Keratinocyte (primary cell): Measurements from ENCODE around the gene SLAMF1. TPM values are rescaled to one million over a fixed set of nuclear protein-coding genes. Genes with fewer than 3 reads are reported as not detected.

Experiments
- DNase-seq: peaks from one replicate; pipeline ENCODE4 v3.0.0-alpha.2; 2011; ENCODE audit warnings: low read depth, missing footprints, low spot score
- FAIRE-seq: peaks from 2 replicates; lab custom pipeline; 2011; peaks lifted over from hg19 to GRCh38; lab: Jason Lieb, UNC
- H2AFZ ChIP-seq: 2 replicates; pipeline ENCODE4 v1.6.0; 2012; ENCODE audit warnings: low read length, control low read depth, inconsistent platforms; ENCODE audit not compliant: control insufficient read depth
- H3K27ac ChIP-seq: 2 replicates; pipeline ENCODE4 v1.5.1; 2011; ENCODE audit warnings: low read length; ENCODE audit not compliant: control insufficient read depth, insufficient read depth
- H3K27me3 ChIP-seq: 3 replicates; pipeline ENCODE4 v1.6.0; 2011; ENCODE audit warnings: low read length; ENCODE audit not compliant: control insufficient read depth, insufficient read depth; ENCODE audit errors: extremely low read depth
- H3K36me3 ChIP-seq, 2 experiments: 2 replicates in 1 of 2; 3 replicates in 1 of 2; pipeline ENCODE4 v1.5.1; 2011; ENCODE audit warnings: low read length in 2 of 2, mild to moderate bottlenecking in 1 of 2; ENCODE audit not compliant: control insufficient read depth in 2 of 2, insufficient read depth in 2 of 2; ENCODE audit errors: extremely low read depth in 1 of 2
- H3K4me1 ChIP-seq: 3 replicates; pipeline ENCODE4 v1.5.1; 2011; ENCODE audit warnings: low read length; ENCODE audit not compliant: control insufficient read depth, insufficient read depth; ENCODE audit errors: extremely low read depth
- H3K4me2 ChIP-seq: 3 replicates; pipeline ENCODE4 v1.6.0; 2011; ENCODE audit warnings: low read depth, low read length; ENCODE audit not compliant: control insufficient read depth, insufficient read depth; ENCODE audit errors: extremely low read depth
- H3K4me3 ChIP-seq, 3 experiments: fragments of 200-600 bp in 1 of 3; sonication (generic) in 1 of 3; 2 replicates in 2 of 3; 3 replicates in 1 of 3; pipeline ENCODE4 v1.5.1; 2011 to 2016; ENCODE audit warnings: low read length in 3 of 3, mild to moderate bottlenecking in 3 of 3, control low read depth in 2 of 3, inconsistent platforms in 1 of 3, low read depth in 1 of 3, mixed read lengths in 1 of 3, mixed run types in 1 of 3, moderate library complexity in 1 of 3; ENCODE audit not compliant: control insufficient read depth in 2 of 3, insufficient read depth in 2 of 3; ENCODE audit errors: extremely low read depth in 1 of 3
- H3K79me2 ChIP-seq: 2 replicates; pipeline ENCODE4 v1.6.0; 2012; ENCODE audit warnings: low read length; ENCODE audit not compliant: control insufficient read depth, insufficient read depth
- H3K9ac ChIP-seq: 3 replicates; pipeline ENCODE4 v1.6.0; 2011; ENCODE audit warnings: low read length; ENCODE audit not compliant: control insufficient read depth, insufficient read depth; ENCODE audit errors: extremely low read depth
- H3K9me1 ChIP-seq: 3 replicates; pipeline ENCODE4 v1.6.0; 2011; ENCODE audit warnings: low read length; ENCODE audit not compliant: control insufficient read depth, insufficient read depth; ENCODE audit errors: extremely low read depth
- H3K9me3 ChIP-seq: 2 replicates; pipeline ENCODE4 v1.5.1; 2012; ENCODE audit warnings: low read depth, low read length; ENCODE audit not compliant: control insufficient read depth
- H4K20me1 ChIP-seq: 3 replicates; pipeline ENCODE4 v1.6.0; 2011; ENCODE audit warnings: low read length; ENCODE audit not compliant: control insufficient read depth, insufficient read depth; ENCODE audit errors: extremely low read depth
- EZH2 ChIP-seq: IDR thresholded peaks from one replicate; pipeline ENCODE4 v1.6.1; 2012; ENCODE audit warnings: inconsistent platforms, mild to moderate bottlenecking, low read length, moderate library complexity
- dilution Hi-C: fragments of 300-500 bp; cut with MboI; formaldehyde crosslinking; loops from one replicate; pipeline ENCODE4 v1.7.0; 2020; ENCODE audit warnings: low sequenced_read_pairs; ENCODE audit not compliant: extremely low pct_ligation_motif_present
- polyA plus RNA-seq, 5 experiments: library from polyadenylated mRNA; depleted of rRNA in 3 of 5; stranded (reverse) in 3 of 5; stranded (forward) in 1 of 5; unstranded in 1 of 5; fragments of >200 nt; gene quantifications; 1 replicate in 1 of 5; 2 replicates in 3 of 5; 3 replicates in 1 of 5; pipeline versions ENCODE4 v1.2.1 to v1.2.3, GENCODE V29; 2011 to 2012; ENCODE audit warnings: missing spikeins in 2 of 5, low read depth in 1 of 5, low replicate concordance in 1 of 5
- TF ChIP-seq, protein P1 (sequence below), 3 experiments: IDR thresholded peaks in 1 of 3; conservative IDR thresholded peaks in 1 of 3; optimal IDR thresholded peaks in 1 of 3; 2 replicates in 2 of 3; 3 replicates in 1 of 3; pipeline versions ENCODE3 to v1.5.1; 2011; ENCODE audit warnings: low read length in 3 of 3, mild to moderate bottlenecking in 3 of 3, moderate library complexity in 2 of 3, control low read depth in 1 of 3, inconsistent platforms in 1 of 3; ENCODE audit not compliant: insufficient read depth in 2 of 3; ENCODE audit errors: extremely low read depth in 1 of 3

SLAMF1 gene
- polyA plus RNA-seq, 1 donor (not counting 4 experiments of a cell fraction or from before 2014, with no cell fraction given), result not detected

GRCh38 chr1:160622501-160623226 is 24.2 kb downstream of the SLAMF1 start:
- Histone ChIP-seq H3K36me3 (no peaks in the 10 kb centered on the region), H3K9me1 (no peaks in the 10 kb centered on the region), H3K27ac (no peak overlapping the region), H3K79me2 (no peaks in the 10 kb centered on the region), H3K9me3 (no peaks in the 10 kb centered on the region), H3K9ac (no peak overlapping the region), H3K4me3 (no peak overlapping the region), H4K20me1 (no peaks in the 10 kb centered on the region), H3K4me1 (no peaks in the 10 kb centered on the region), H3K27me3 (peaks cover 10% of the 10 kb centered on the region), H3K4me2 (no peak overlapping the region), H2AFZ (no peak overlapping the region)
- TF ChIP-seq EZH2, result no peak
- dilution Hi-C loops, result loop anchor here (25.0 kb wide), 1 partner anchor 185 kb away; no protein-coding TSS in a partner anchor
- FAIRE-seq (no peak), DNase-seq (no peak)

DNA sequence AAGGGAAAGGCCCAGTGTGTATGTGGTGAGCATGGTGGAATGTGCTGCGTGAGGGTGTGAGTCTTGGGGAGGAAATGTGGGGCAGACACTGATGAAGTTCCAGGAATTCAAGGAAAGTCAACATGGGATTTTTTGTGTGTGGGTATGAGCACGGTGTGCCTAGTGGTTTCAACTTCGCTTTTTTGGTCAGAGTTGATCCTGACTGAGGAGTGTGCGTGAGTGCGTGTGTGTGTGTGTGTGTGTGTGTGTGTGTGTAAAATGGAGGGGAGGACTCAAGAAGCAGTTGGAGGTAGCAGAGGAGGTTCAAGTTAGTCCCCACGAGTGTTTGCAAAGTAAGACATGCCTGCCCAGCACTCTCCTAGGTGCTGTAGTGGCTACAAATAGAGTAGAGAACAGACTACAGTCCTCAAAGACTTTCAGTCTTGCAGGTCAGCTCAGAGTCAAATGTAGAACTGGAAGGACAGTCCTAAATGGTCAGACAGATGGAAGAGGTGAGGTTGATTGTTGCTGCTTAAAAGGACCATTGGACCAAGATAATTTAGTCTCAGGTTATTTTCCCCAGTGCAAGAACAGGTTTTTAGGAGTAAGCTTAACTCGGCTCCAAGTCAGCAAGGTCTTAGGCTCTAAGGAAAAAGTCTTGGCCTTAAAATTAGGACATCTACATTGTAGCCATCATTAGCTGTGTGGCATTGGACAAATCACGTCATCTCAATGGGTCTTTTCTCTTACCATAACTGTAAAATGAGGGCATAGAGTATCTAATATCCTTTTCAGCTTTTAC is 25.0 kb downstream of the SLAMF1 start:
- TF ChIP-seq, protein P1, sequence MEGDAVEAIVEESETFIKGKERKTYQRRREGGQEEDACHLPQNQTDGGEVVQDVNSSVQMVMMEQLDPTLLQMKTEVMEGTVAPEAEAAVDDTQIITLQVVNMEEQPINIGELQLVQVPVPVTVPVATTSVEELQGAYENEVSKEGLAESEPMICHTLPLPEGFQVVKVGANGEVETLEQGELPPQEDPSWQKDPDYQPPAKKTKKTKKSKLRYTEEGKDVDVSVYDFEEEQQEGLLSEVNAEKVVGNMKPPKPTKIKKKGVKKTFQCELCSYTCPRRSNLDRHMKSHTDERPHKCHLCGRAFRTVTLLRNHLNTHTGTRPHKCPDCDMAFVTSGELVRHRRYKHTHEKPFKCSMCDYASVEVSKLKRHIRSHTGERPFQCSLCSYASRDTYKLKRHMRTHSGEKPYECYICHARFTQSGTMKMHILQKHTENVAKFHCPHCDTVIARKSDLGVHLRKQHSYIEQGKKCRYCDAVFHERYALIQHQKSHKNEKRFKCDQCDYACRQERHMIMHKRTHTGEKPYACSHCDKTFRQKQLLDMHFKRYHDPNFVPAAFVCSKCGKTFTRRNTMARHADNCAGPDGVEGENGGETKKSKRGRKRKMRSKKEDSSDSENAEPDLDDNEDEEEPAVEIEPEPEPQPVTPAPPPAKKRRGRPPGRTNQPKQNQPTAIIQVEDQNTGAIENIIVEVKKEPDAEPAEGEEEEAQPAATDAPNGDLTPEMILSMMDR (optimal IDR thresholded peaks at IDR 0.05 in 1 of 3, IDR thresholded peaks at IDR 0.05 in 1 of 3, conservative IDR thresholded peaks at IDR 0.05 in 1 of 3; ENCODE audit: extremely low read depth in 1 of 3, insufficient read depth in 2 of 3, low read length in 3 of 3), result no peak
- no peak for TF ChIP-seq EZH2
- Histone ChIP-seq H3K9me3 (no peaks in the 10 kb centered on the region), H2AFZ (no peak overlapping the region), H4K20me1 (no peaks in the 10 kb centered on the region), H3K79me2 (no peaks in the 10 kb centered on the region), H3K4me3 (no peak overlapping the region), H3K27ac (no peak overlapping the region), H3K4me1 (no peaks in the 10 kb centered on the region), H3K9me1 (no peaks in the 10 kb centered on the region), H3K9ac (no peak overlapping the region), H3K36me3 (no peaks in the 10 kb centered on the region), H3K27me3 (peaks cover 9% of the 10 kb centered on the region), H3K4me2 (no peak overlapping the region)
- dilution Hi-C loops, result loop anchor here (25.0 kb wide), 1 partner anchor 185 kb away; no protein-coding TSS in a partner anchor
- DNase-seq, result no peak
- FAIRE-seq, result no peak
